ENCODE results near the gene EYA3.

Gene EYA3

DNA sequence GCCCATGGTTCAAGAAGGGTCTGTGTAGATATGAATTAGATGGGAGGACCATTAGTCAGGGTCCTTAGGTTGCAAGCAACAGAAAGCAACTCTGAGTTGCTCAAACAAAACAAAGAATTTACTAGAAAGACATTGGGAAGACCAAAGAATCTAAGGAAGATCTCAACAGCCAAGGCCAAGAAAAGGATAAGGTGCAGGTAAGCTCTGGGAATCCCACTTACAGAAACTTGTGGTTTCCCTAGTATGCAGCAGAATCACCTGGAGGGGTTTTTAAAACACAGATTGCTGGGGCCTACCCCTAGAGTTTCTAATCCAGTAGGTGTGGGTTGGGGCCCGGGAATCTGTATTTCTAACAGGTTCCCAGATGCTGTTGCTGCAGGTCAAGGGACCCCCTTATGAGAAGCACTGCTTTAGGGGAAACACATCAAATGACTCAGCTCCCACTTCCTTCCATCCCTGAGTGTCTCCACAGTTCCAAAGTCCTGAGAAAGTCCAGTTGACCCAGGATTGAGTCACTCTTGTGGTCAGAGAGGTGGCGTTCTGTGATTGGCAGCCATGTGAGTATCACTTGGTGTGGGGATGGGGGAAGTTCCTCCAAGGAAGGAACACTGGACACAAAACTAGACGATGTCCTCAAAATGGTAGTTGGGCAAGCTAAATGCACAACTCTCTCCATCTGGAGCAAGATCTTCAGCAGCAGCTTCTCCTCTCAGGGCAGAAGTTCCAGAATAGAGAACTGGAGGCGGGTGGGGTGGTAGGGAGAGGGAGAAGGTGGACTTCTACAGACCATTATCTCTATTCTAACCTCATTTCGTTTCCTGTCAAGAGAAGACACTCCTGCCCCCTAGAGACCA is 24.2 kb upstream of the EYA3 start:
- DNase-seq, result peak; percentile 38

- peak; percentile 34 for DNase-seq
These were observed 22.7 kb upstream of the EYA3 start for GRCh38 chr1:28111157-28111556.

DNA sequence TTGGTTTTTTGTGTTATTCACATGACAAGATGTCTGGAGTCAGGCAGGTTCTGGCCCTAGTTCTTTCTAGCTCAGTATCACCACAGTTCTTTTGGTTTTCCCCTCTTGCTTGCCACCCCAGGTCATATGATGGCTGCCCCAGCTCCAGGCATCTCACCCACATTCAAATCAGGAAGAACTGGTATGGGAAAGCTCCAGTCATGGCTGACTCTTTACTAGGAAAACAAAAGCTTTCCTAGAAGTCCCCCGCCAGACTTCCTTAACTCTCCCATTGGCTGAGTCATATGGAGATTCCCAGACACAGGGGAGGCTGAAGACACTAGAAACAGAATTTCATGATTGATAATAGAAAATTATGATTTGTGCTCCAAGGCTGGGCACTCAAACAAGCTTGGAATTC is 22.1 kb upstream of the EYA3 start:
- DNase-seq, result no peak

- DNase-seq, result no peak
These were observed 21.2 kb upstream of the EYA3 start for GRCh38 chr1:28109639-28110038.

DNA sequence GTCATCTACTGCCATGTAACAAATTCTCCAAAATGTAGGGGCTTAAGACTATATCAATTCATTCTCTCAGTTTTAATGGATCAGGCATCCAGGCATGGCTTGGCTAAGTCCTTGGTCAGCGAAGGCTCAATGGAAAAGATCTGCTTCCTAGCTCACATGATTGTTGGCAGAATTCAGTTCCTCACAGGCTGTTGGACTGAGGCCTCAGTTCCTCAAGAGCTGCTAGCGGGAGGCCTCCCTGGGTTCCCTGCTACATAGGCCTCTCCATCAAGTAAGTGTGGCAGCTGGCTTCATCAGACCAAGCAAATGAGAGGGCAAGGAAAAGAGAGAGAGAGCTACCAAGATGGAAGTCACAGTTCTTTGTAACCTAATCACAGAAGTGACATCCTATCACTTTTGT is 19.6 kb upstream of the EYA3 start:
- no peak for DNase-seq

DNA sequence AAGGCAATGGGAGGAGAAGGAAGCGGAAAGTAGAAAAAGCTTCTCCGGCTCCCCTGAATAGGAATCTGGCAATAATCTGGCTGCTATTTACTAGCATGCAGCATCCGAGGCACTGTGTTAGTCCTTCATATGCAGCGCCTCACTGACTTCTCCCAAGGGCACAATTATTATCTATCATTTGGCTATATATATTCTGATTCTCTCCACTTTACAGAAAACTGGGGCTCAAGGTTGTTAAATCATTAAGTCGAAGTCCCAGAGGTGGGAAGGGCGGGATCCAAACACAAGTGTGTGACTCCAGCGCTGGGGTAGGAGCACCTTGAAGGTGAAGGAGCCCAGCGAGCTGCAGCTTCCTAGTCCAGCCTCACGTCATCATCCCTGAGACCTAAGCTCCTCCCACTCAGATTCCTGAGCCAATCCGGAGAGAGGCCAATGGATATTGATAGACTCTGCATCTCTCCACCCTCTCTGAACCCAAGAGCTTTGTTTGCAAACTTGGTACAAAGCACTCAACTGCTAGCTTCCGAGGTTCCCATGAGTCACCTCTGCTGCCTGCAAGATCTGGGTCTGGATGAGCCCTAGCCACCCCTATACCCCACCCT is 16.6 kb upstream of the EYA3 start:
- no peak for DNase-seq

DNA sequence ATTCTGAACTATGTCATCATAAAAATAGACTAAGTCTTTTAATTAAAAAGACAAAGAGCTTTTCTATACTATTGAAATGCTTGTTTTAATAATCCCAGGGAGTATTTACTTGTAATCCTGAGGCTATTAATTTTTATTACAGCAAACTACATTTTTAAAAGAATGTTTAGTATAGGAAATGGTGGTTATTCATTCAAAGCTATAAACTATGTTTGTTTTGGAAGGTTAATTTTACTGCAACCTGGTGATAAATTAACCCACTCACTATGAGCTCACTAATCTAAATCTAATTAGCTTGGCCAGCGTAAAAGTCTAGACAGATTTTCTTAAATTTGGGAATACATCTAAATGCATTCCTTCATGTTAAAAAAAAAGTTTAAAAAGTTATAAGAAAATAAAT is 13.8 kb upstream of the EYA3 start:
- no peak for DNase-seq

DNA sequence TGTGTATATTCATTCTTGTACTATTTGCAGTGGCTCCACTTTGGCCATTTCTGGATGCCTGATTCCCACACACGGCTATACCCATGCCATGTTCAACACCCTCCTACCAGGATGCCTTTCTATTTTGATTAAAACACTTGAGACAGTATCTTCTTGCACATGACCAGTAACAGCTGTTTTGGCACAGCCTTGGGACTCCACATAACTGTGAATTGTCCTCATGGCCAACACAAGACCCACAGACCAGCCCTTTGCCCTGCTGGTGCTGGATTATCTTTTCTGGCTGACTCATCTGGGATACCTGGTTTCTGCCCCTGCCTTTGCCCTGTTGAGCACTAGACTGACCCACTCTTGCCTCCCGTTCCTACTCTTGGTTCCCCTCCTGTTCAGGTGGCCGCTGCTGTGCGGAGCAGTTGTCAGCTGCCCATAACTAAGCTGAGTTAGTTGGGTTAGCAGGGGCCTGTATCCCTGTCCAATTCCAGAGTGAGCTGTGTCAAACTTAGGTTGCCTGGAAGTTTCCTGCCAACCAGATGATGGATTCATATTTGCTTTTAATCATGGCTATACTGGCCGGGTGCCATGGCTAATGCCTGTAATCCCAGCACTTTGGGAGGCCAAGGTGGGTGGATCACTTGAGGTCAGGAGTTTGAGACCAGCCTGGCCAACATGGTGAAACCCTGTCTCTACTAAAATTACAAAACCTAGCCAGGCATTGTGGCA is 10.8 kb upstream of the EYA3 start:
- DNase-seq, result no peak

- no peak for DNase-seq
These were observed 8.7 kb upstream of the EYA3 start for GRCh38 chr1:28097100-28097472.

DNA sequence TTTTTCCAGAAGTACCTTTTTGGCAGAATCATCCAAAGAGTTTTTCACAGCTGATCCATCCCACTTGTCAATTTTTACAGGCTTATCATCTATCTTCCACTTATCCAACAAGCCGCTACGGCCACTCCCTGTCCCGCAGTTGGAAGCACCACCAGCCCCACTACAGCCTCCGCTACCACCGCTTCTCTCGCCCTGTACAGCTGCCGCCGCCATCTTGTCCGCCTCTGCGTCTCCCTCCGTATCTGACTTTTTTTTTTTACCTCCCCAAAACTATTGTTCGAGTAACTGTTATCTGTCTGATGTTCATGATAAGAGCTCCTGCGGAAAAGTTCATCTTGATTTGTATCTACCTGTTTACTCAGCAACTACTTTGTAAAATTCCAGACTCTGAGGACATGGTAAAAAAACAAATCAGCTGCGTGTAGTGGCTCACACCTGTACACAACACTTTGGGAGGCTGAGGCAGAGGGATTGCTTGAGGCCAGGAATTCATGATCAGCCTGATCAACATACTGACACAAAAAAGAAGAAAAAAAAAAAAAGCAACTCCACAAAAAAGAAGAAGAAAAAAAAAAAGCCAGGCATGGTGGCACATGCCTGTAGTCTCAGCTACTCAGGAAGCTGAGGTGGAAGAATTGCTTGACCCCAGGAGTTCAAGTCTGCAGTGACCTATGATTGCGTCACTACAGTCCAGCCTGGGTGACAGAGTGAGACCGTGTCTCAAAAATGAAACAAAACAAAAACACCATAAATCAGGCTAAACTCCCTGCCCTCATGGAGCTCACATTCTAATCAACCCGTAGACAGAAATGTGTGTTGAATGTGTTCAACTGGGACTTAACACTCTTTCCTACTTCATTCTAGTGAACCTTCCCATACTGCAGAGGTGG is 8.0 kb upstream of the EYA3 start:
- no peak for DNase-seq

GRCh38 chr1:28091043-28091781 is 2.8 kb upstream of the EYA3 start:
- DNase-seq, result peak; percentile 83

DNA sequence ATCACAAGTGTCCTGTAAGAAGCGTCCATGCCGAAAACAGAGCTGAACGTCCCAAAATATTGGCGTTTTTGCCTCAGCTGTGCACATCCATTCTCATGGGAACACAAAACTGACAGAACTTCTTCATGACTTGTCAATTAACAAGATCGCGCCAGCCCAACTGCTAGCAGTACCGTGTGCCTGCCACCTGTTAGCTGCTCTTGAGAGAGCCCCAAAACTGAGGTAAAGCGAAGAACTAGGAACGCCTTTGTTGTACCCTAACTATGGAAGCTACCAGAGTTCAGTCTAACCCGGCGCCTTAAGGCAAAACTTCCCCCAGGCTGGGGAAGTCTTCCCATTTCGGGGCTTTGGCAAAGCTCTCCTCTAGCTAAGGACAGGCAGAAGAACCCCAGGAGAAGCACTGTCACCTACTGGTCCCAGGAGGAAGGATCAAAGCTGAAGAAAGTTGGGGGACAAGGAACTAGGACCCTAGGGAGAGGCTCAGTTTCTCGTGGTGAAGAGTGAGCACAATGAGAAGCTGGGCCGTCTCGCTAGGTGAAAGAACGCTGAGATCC is 719 bp downstream of the EYA3 start:
- DNase-seq, result peak; percentile 15

- no peak for DNase-seq
These were observed 1.8 kb downstream of the EYA3 start for GRCh38 chr1:28086651-28087050.

DNA sequence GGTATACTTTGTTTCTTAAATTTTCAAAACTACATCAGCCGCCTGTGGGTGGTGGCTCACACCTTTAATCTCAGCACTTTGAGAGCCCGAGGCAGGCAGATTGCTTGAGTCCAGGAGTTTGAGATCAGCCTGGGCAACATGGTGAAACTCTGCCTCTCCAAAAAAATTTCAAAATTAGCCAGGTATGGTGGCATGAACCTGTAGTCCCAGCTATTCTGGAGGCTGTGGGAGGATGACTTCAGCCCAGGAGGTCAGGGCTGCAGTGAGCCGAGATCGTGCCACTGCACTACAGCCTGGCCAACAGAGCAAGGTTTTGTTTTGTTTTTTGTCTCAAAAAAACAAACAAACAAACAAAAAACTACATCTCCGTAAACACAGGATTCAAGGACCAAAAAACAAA is 3.3 kb downstream of the EYA3 start:
- no peak for DNase-seq

GRCh38 chr1:28083876-28084275 is 4.5 kb downstream of the EYA3 start:
- no peak for DNase-seq

GRCh38 chr1:28078680-28079626 is 9.5 kb downstream of the EYA3 start:
- no peak for DNase-seq

- no peak for DNase-seq
These were observed 10.1 kb downstream of the EYA3 start for GRCh38 chr1:28078262-28078661.

- no peak for DNase-seq
These were observed 13.4 kb downstream of the EYA3 start for GRCh38 chr1:28074892-28075511.

GRCh38 chr1:28073867-28074266 is 14.5 kb downstream of the EYA3 start:
- DNase-seq, result no peak

DNA sequence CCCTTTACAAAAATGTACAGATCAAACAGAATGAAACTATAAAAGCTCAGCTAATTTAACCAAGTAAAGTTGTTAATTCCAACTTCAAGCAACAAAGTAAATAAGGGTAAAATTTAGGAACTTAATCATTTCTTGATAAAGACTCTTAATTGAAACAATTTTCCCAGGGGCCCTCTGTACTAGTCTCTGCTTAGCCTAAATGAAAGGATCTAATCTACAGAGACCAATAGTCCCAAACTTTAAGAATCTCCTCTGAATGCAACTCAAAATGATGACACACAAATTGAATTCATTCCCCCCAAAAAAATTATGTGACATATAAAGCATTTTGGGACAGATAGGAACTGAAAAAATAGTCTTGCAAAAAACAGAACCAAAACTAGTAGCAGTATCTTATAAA is 16.6 kb downstream of the EYA3 start:
- DNase-seq, result no peak
